GM18858 (cell line): ENCODE measurements around the gene TMEM59.

ENCODE experiments used
- ATAC-seq: cut with Tn5 transposase; IDR thresholded peaks from one replicate; pipeline ENCODE4 v1.9.1; 2021; ENCODE audit not compliant: unreplicated experiment

Gene TMEM59

GRCh38 chr1:53986458-53986857 is 66.5 kb downstream of the TMEM59 start:
- ATAC-seq: no peak

- no peak for ATAC-seq
Observed at GRCh38 chr1:53984726-53985125, 68.3 kb downstream of the TMEM59 start.

- no peak for ATAC-seq
Observed at GRCh38 chr1:53982763-53983104, 70.3 kb downstream of the TMEM59 start.

GRCh38 chr1:53982034-53982762 is 70.8 kb downstream of the TMEM59 start:
- no peak for ATAC-seq

- ATAC-seq: no peak
Observed at GRCh38 chr1:53981220-53981619, 71.8 kb downstream of the TMEM59 start.

- no peak for ATAC-seq
Observed at GRCh38 chr1:53979712-53980450, 73.1 kb downstream of the TMEM59 start.
